Osteoblast (primary cell): Measurements from ENCODE around the gene SPINK4. TPM values are rescaled to one million over a fixed set of nuclear protein-coding genes. Genes with fewer than 3 reads are reported as not detected.

Source experiments
- DNase-seq: peaks from one replicate; pipeline ENCODE4 v3.0.0; 2011; ENCODE audit warnings: low spot score, mixed read lengths; ENCODE audit not compliant: insufficient read length; ENCODE audit errors: missing footprints
- H2AFZ ChIP-seq: 2 replicates; pipeline ENCODE4 v1.6.0; 2011; ENCODE audit warnings: mild to moderate bottlenecking, low read length
- H3K27ac ChIP-seq: 2 replicates; pipeline ENCODE4 v1.5.1; 2011; ENCODE audit warnings: mild to moderate bottlenecking, low read depth, low read length, moderate library complexity
- H3K27me3 ChIP-seq: 2 replicates; pipeline ENCODE4 v1.6.0; 2012; ENCODE audit warnings: mild to moderate bottlenecking, control low read depth, inconsistent platforms, low read length, moderate library complexity; ENCODE audit not compliant: insufficient read depth
- H3K36me3 ChIP-seq: 2 replicates; pipeline ENCODE4 v1.5.1; 2011; ENCODE audit warnings: mild to moderate bottlenecking, low read length, control low read depth, moderate library complexity; ENCODE audit not compliant: insufficient read depth
- H3K4me1 ChIP-seq: 2 replicates; pipeline ENCODE4 v1.5.1; 2011; ENCODE audit warnings: mild to moderate bottlenecking, low read length, control low read depth, moderate library complexity; ENCODE audit not compliant: insufficient read depth
- H3K4me2 ChIP-seq: 2 replicates; pipeline ENCODE4 v1.6.0; 2011; ENCODE audit warnings: mild to moderate bottlenecking, low read length; ENCODE audit not compliant: insufficient read depth
- H3K4me3 ChIP-seq: fragments of 200-600 bp; sonication (generic); 3 replicates; pipeline ENCODE4 v1.5.1; 2012; ENCODE audit warnings: mild to moderate bottlenecking, low read length, inconsistent platforms; ENCODE audit not compliant: insufficient read depth
- H3K79me2 ChIP-seq: 2 replicates; pipeline ENCODE4 v1.6.0; 2012; ENCODE audit warnings: mild to moderate bottlenecking, low read length, control low read depth, inconsistent platforms; ENCODE audit not compliant: insufficient read depth
- H3K9me3 ChIP-seq: 2 replicates; pipeline ENCODE4 v1.5.1; 2011; ENCODE audit warnings: low read depth, low read length, control low read depth
- H4K20me1 ChIP-seq: 2 replicates; pipeline ENCODE4 v1.6.0; 2012; ENCODE audit warnings: mild to moderate bottlenecking, low read length, control low read depth; ENCODE audit not compliant: insufficient read depth
- total RNA-seq: library from RNA; depleted of rRNA; stranded (reverse); fragments of >200 nt; gene quantifications from 2 replicates; pipeline ENCODE4 v1.2.3, GENCODE V29; 2012
- TF ChIP-seq, protein P1 (sequence below): IDR thresholded peaks from 2 replicates; pipeline ENCODE4 v1.5.1; 2011; ENCODE audit warnings: mild to moderate bottlenecking, low read depth, low read length, moderate library complexity; ENCODE audit errors: extremely low read depth

Gene SPINK4
- total RNA-seq, 1 donor: not detected

DNA sequence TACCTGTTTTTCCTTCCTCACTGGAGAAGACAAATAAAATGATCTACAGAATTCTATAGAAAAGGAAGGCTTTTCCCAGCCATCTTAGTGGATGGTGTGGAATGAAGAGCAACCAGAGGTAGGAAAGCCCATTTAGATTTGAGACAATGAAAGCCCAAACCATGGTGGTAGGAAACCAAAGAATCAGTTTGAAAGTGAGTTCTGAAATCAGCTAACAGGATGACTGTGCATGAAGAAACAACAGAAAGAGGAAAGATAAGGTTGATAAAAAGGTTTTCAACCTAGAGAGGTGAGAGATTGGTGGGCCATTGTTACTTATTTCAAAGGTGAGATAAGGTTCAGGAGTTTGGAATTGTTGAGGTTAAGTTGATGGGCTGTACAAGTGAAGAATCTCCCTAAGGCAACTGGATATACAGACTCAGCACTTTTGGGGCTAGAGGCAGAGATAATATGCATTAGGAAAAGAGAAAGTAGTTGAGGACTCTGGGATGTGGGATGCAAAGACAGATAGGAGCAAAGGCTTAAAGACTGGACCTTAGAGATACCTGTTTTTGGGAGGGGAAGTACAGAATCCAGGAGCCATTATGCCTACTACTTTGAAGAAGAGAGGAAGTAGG is 27.3 kb downstream of the SPINK4 start:
- TF ChIP-seq, protein P1, sequence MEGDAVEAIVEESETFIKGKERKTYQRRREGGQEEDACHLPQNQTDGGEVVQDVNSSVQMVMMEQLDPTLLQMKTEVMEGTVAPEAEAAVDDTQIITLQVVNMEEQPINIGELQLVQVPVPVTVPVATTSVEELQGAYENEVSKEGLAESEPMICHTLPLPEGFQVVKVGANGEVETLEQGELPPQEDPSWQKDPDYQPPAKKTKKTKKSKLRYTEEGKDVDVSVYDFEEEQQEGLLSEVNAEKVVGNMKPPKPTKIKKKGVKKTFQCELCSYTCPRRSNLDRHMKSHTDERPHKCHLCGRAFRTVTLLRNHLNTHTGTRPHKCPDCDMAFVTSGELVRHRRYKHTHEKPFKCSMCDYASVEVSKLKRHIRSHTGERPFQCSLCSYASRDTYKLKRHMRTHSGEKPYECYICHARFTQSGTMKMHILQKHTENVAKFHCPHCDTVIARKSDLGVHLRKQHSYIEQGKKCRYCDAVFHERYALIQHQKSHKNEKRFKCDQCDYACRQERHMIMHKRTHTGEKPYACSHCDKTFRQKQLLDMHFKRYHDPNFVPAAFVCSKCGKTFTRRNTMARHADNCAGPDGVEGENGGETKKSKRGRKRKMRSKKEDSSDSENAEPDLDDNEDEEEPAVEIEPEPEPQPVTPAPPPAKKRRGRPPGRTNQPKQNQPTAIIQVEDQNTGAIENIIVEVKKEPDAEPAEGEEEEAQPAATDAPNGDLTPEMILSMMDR: no peak
- Histone ChIP-seq H3K27ac (no peak overlapping the region), H3K4me3 (no peak overlapping the region), H4K20me1 (peaks cover 7% of the 10 kb centered on the region), H3K9me3 (no peaks in the 10 kb centered on the region), H3K4me1 (peaks cover 22% of the 10 kb centered on the region), H3K36me3 (peaks cover 46% of the 10 kb centered on the region), H3K27me3 (no peaks in the 10 kb centered on the region), H3K4me2 (no peak overlapping the region), H2AFZ (no peak overlapping the region), H3K79me2 (peaks cover 45% of the 10 kb centered on the region)
- no peak for DNase-seq

DNA sequence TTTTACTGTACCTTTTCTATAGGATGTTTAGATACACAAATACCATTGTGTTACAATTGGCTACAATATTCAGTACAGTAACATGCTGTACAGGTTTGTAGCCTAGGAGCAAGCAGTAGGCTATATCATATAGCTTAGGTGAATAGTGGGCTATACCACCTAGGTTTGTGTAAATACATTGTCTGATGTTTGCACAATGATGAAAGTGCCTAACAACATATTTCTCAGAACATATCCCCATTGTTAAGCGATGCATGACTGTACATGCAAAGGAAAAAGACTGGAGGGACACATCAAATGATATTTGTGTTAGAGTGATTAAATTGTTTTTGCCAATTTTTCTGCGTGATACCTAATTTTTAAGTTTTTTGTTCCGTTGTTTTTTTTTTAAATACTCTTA is 30.2 kb downstream of the SPINK4 start:
- Histone ChIP-seq H3K4me2 (no peak overlapping the region), H3K9me3 (no peaks in the 10 kb centered on the region), H3K4me1 (peaks cover 12% of the 10 kb centered on the region), H2AFZ (no peak overlapping the region), H3K4me3 (no peak overlapping the region), H3K79me2 (peaks cover 32% of the 10 kb centered on the region), H3K27ac (no peak overlapping the region), H3K27me3 (no peaks in the 10 kb centered on the region), H3K36me3 (peaks cover 58% of the 10 kb centered on the region), H4K20me1 (peaks cover 3% of the 10 kb centered on the region)
- no peak for DNase-seq
- TF ChIP-seq, protein P1: no peak

DNA sequence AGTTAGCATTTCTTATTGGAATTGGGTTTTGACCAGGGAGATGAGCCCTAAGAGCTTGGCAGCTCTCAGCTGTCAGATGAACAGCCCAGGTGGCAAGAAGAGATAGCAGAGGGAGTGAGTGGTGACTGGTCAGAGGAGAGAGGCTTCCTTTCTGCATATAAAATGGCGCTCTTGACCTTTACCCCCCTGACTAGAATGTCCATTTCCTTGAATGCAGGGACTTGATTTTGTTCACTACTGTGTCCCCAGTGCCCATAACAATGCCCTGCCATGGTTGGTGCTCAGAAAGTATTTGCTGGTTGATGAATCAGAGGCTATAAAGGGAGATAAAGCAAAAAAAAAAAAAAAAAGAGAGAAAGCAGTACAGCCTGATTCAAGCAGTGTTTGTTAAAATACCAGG is 32.1 kb downstream of the SPINK4 start:
- Histone ChIP-seq H3K36me3 (peaks cover 68% of the 10 kb centered on the region), H3K4me3 (no peak overlapping the region), H3K4me2 (no peak overlapping the region), H2AFZ (no peak overlapping the region), H3K79me2 (peaks cover 16% of the 10 kb centered on the region), H3K27me3 (no peaks in the 10 kb centered on the region), H3K4me1 (peaks cover 4% of the 10 kb centered on the region), H4K20me1 (peaks cover 3% of the 10 kb centered on the region), H3K27ac (no peak overlapping the region), H3K9me3 (no peaks in the 10 kb centered on the region)
- no peak for DNase-seq
- TF ChIP-seq, protein P1: no peak

DNA sequence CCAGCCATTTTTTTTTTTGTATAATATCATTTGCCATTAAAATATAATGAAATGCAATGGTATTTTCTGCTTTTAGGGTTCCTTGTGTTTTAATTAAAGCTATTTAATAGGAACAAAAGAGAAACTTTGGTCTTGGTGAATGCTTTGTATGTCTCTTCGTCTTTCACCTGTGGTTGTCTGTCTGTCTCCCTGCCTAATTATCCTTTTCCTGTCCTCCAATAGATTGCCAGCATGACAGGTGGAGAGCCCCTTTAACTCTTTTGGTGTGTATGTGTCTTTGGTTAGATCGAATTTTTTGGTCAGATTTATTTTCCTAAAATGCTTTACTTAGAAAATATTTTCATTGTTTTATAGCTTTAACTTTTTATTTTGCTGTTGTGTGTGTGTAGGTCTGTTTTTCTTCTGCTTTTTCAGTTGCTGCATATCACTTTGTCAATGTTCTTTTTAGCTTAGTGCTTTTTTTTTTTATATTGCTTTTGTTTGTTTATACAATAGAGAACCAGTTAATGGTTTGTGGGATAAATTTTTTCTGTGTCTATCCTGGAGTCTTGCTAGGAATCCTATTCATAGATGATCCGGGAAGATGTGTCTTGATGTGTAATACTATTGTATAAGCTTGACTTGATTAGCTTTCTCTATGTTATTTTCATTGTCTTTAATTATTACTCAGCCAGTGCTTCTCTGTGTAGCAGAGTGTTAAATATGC is 33.5 kb downstream of the SPINK4 start:
- no peaks in the 10 kb centered on the region for H3K27me3 ChIP-seq
- H3K4me2 ChIP-seq: no peak overlapping the region
- H3K79me2 ChIP-seq: peaks cover 10% of the 10 kb centered on the region
- no peak overlapping the region for H3K4me3 ChIP-seq
- peak overlapping the region; percentile 39 for H3K27ac ChIP-seq
- peaks cover 4% of the 10 kb centered on the region for H3K4me1 ChIP-seq
- TF ChIP-seq, protein P1: no peak
- H2AFZ ChIP-seq: no peak overlapping the region
- peaks cover 3% of the 10 kb centered on the region for H4K20me1 ChIP-seq
- no peak for DNase-seq
- peaks cover 68% of the 10 kb centered on the region for H3K36me3 ChIP-seq
- no peaks in the 10 kb centered on the region for H3K9me3 ChIP-seq
